IgD-negative memory B cell (primary cell): ENCODE data around the gene TRPM2. TPM values are rescaled to one million over a fixed set of nuclear protein-coding genes. Genes with fewer than 3 reads are reported as not detected.

Experiments
- H3K27ac Mint-ChIP-seq, 3 donors: one replicate each; pipeline ENCODE4 v1.8.0; 2020 to 2022; ENCODE audit warnings: mild to moderate bottlenecking in 3 of 3, mixed read lengths in 3 of 3, moderate library complexity in 1 of 3
- H3K27me3 Mint-ChIP-seq: one replicate; pipeline ENCODE4 v1.8.0; 2021; ENCODE audit warnings: mixed read lengths
- H3K36me3 Mint-ChIP-seq: one replicate; pipeline ENCODE4 v1.8.0; 2020; ENCODE audit warnings: mild to moderate bottlenecking, mixed read lengths
- H3K4me1 Mint-ChIP-seq, 3 donors: one replicate each; pipeline ENCODE4 v1.8.0; 2020 to 2022; ENCODE audit warnings: mixed read lengths in 3 of 3, mild to moderate bottlenecking in 1 of 3
- H3K4me3 Mint-ChIP-seq, 4 donors: one replicate each; pipeline ENCODE4 v1.8.0; 2020 to 2022; ENCODE audit warnings: mild to moderate bottlenecking in 4 of 4, mixed read lengths in 4 of 4, moderate library complexity in 3 of 4
- H3K9me3 Mint-ChIP-seq, 3 donors: one replicate each; pipeline ENCODE4 v1.8.0; 2020 to 2021; ENCODE audit warnings: mixed read lengths in 3 of 3, mild to moderate bottlenecking in 1 of 3
- polyA plus RNA-seq: library from polyadenylated mRNA; unstranded; fragments of 300-500 nt; fragmentation: Illumina TruSeq; gene quantifications from one replicate; pipeline ENCODE4 v1.2.3, GENCODE V29; 2021

Gene TRPM2
- polyA plus RNA-seq, 1 donor from 2014 or later, result 5.1 TPM

GRCh38 chr21:44482581-44483287, 129.3 kb downstream of the TRPM2 start:
- Mint-ChIP-seq H3K9me3 (peaks cover 0 to 1% (median 0%) of the 10 kb centered on the region in 3 donors), H3K27ac (no peak overlapping the region), H3K4me1 (peaks cover 0 to 2% (median 0%) of the 10 kb centered on the region in 3 donors), H3K27me3 (peaks cover 2% of the 10 kb centered on the region), H3K36me3 (no peaks in the 10 kb centered on the region), H3K4me3 (no peak overlapping the region)

- peaks cover 0 to 3% (median 0%) of the 10 kb centered on the region in 3 donors for H3K9me3 Mint-ChIP-seq
- H3K36me3 Mint-ChIP-seq, result no peaks in the 10 kb centered on the region
- H3K27ac Mint-ChIP-seq, result no peak overlapping the region
- peaks cover 2% of the 10 kb centered on the region for H3K27me3 Mint-ChIP-seq
- H3K4me3 Mint-ChIP-seq, result no peak overlapping the region
- peaks cover 0 to 2% (median 0%) of the 10 kb centered on the region in 3 donors for H3K4me1 Mint-ChIP-seq
Measured at GRCh38 chr21:44483288-44484237, 130.1 kb downstream of the TRPM2 start.

GRCh38 chr21:44484498-44485253, 131.3 kb downstream of the TRPM2 start:
- Mint-ChIP-seq H3K27ac (peak overlapping the region in 1 of 3 donors; percentile 73), H3K4me3 (no peak overlapping the region), H3K9me3 (peaks cover 0 to 3% (median 2%) of the 10 kb centered on the region in 3 donors), H3K36me3 (no peaks in the 10 kb centered on the region), H3K4me1 (peaks cover 0 to 2% (median 0%) of the 10 kb centered on the region in 3 donors), H3K27me3 (peaks cover 5% of the 10 kb centered on the region)

- Mint-ChIP-seq H3K4me3 (peak overlapping the region in 1 of 4 donors; percentile 40), H3K9me3 (peaks cover 0 to 3% (median 2%) of the 10 kb centered on the region in 3 donors), H3K27ac (no peak overlapping the region), H3K4me1 (peaks cover 0 to 2% (median 0%) of the 10 kb centered on the region in 3 donors), H3K36me3 (no peaks in the 10 kb centered on the region), H3K27me3 (peaks cover 5% of the 10 kb centered on the region)
Measured at GRCh38 chr21:44485254-44485793, 131.9 kb downstream of the TRPM2 start.

GRCh38 chr21:44485796-44486195, 132.4 kb downstream of the TRPM2 start:
- Mint-ChIP-seq H3K36me3 (no peaks in the 10 kb centered on the region), H3K9me3 (peaks cover 0 to 3% (median 2%) of the 10 kb centered on the region in 3 donors), H3K4me3 (peak overlapping the region in 1 of 4 donors; percentile 40), H3K27me3 (peaks cover 5% of the 10 kb centered on the region), H3K27ac (no peak overlapping the region), H3K4me1 (peaks cover 0 to 2% (median 0%) of the 10 kb centered on the region in 3 donors)

GRCh38 chr21:44486302-44486701, 132.9 kb downstream of the TRPM2 start:
- Mint-ChIP-seq H3K9me3 (peaks cover 0 to 3% (median 2%) of the 10 kb centered on the region in 3 donors), H3K4me1 (peaks cover 0 to 2% (median 0%) of the 10 kb centered on the region in 3 donors), H3K4me3 (peak overlapping the region in 1 of 4 donors; percentile 58), H3K27me3 (peaks cover 5% of the 10 kb centered on the region), H3K36me3 (no peaks in the 10 kb centered on the region), H3K27ac (no peak overlapping the region)

GRCh38 chr21:44487831-44488230, 134.4 kb downstream of the TRPM2 start:
- H3K27me3 Mint-ChIP-seq, result peaks cover 9% of the 10 kb centered on the region
- no peak overlapping the region for H3K4me3 Mint-ChIP-seq
- H3K27ac Mint-ChIP-seq, result no peak overlapping the region
- H3K9me3 Mint-ChIP-seq, result peaks cover 0 to 11% (median 2%) of the 10 kb centered on the region in 3 donors
- no peaks in the 10 kb centered on the region for H3K36me3 Mint-ChIP-seq
- peaks cover 0 to 2% (median 0%) of the 10 kb centered on the region in 3 donors for H3K4me1 Mint-ChIP-seq

- Mint-ChIP-seq H3K4me1 (no peaks in the 10 kb centered on the region), H3K36me3 (no peaks in the 10 kb centered on the region), H3K9me3 (peaks cover 3 to 17% (median 5%) of the 10 kb centered on the region in 3 donors), H3K27ac (no peak overlapping the region), H3K27me3 (peaks cover 11% of the 10 kb centered on the region), H3K4me3 (no peak overlapping the region)
Measured at GRCh38 chr21:44489962-44490361, 136.5 kb downstream of the TRPM2 start.

- Mint-ChIP-seq H3K27me3 (peaks cover 9% of the 10 kb centered on the region), H3K4me1 (no peaks in the 10 kb centered on the region), H3K27ac (no peak overlapping the region), H3K4me3 (no peak overlapping the region), H3K36me3 (no peaks in the 10 kb centered on the region), H3K9me3 (peaks cover 3 to 17% (median 5%) of the 10 kb centered on the region in 3 donors)
Measured at GRCh38 chr21:44490405-44490804, 137.0 kb downstream of the TRPM2 start.

GRCh38 chr21:44490816-44491215, 137.4 kb downstream of the TRPM2 start:
- Mint-ChIP-seq H3K4me3 (no peak overlapping the region), H3K36me3 (no peaks in the 10 kb centered on the region), H3K27ac (no peak overlapping the region), H3K4me1 (no peaks in the 10 kb centered on the region), H3K9me3 (peaks cover 3 to 17% (median 5%) of the 10 kb centered on the region in 3 donors), H3K27me3 (peaks cover 10% of the 10 kb centered on the region)

Other genes starting within 250 kb of the TRPM2 start
- gene PWP2, start 246.2 kb upstream of the TRPM2 start, polyA plus RNA-seq, result 12.2 TPM
- gene GATD3, start 219.9 kb upstream of the TRPM2 start, polyA plus RNA-seq, result 55.2 TPM
- gene ICOSLG, start 112.7 kb upstream of the TRPM2 start, polyA plus RNA-seq, result 8.5 TPM
- gene DNMT3L, start 91.7 kb upstream of the TRPM2 start, polyA plus RNA-seq, result not detected
- 0.45 TPM for gene AIRE, start 67.7 kb upstream of the TRPM2 start, polyA plus RNA-seq
- 130 TPM for gene PFKL, start 53.6 kb upstream of the TRPM2 start, polyA plus RNA-seq
- 36.4 TPM for gene CFAP410, start 14.2 kb upstream of the TRPM2 start, polyA plus RNA-seq
- 0.14 TPM for gene LRRC3, start 101.9 kb downstream of the TRPM2 start, polyA plus RNA-seq
- not detected for gene KRTAP10-1, start 186.6 kb downstream of the TRPM2 start, polyA plus RNA-seq
- gene KRTAP10-2, start 197.9 kb downstream of the TRPM2 start, polyA plus RNA-seq, result not detected
- not detected for gene KRTAP10-3, start 205.2 kb downstream of the TRPM2 start, polyA plus RNA-seq
- not detected for gene KRTAP10-4, start 220.1 kb downstream of the TRPM2 start, polyA plus RNA-seq
- gene KRTAP10-5, start 227.0 kb downstream of the TRPM2 start, polyA plus RNA-seq, result not detected
- not detected for gene KRTAP10-6, start 238.9 kb downstream of the TRPM2 start, polyA plus RNA-seq
- gene KRTAP10-7, start 247.0 kb downstream of the TRPM2 start, polyA plus RNA-seq, result not detected